ENCODE results near the gene ATR.

GRCh38 chr3:142623194-142623593 is 44.7 kb upstream of the ATR start:
- TF ChIP-seq CTCF (conservative IDR thresholded peaks at IDR 0.05) (no peak), EZH2 (IDR thresholded peaks at IDR 0.05; ENCODE audit: low read depth) (no peak)

Data from PC-9 (cell line).